ENCODE results near the gene CFAP70. TPM values are rescaled to one million over a fixed set of nuclear protein-coding genes. Genes with fewer than 3 reads are reported as not detected.
A peak's percentile ranks its signal among the peaks of the same experiment; 100 is the strongest.

The CFAP70 gene
- total RNA-seq, 1 experiment from 2014 or later: 0.40 TPM

- in situ Hi-C loops (cut with HindIII; ENCODE audit: low pct_unique_long_range_greater_than_20kb, low sequenced_read_pairs): no loop called here
- DNase-seq (ENCODE audit: low read depth, low spot score): no peak
Measured at GRCh38 chr10:73205890-73206289, 152.8 kb downstream of the CFAP70 start.

DNA sequence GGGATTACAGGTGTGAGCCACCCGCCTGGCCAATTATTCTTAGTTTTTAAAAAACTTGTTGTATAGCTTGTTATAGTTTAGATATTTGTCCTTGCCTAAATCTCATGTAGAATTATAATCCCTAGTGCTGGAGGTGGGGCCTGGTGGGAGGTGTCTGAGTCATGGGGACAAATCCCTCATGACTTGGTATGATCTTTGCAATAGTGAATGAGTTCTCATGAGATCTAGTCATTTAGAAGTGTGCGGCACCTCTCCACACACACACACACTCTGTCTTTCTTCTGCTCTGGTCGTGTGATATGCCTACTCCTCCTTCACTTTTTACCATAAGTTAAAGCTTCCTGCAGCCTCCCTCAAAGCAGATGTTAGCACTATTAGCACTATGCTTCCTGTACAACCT is 153.6 kb downstream of the CFAP70 start:
- in situ Hi-C loops (cut with HindIII; ENCODE audit: low pct_unique_long_range_greater_than_20kb, low sequenced_read_pairs): no loop called here
- DNase-seq (ENCODE audit: low read depth, low spot score): peak; percentile 50

Small RNAs within 50 kb of the gene (small RNA-seq; reads per million reads assigned to genes)
- 0 reads per million in 2 experiments for gene RF00019
- gene RNU6-833P: 0 reads per million in 2 experiments

Other genes with a start within 250 kb of the CFAP70 start
- 2.3 and 2.4 TPM in 2 replicates for gene NUDT13, start 248.4 kb downstream of the CFAP70 start, total RNA-seq (2014; rRNA removed; shearing (Covaris generic))
- gene ECD, start 190.9 kb downstream of the CFAP70 start, total RNA-seq (2014; rRNA removed; shearing (Covaris generic)): 41.5 and 41.7 TPM in 2 replicates
- 13.4 and 16.7 TPM in 2 replicates for gene FAM149B1, start 190.7 kb downstream of the CFAP70 start, total RNA-seq (2014; rRNA removed; shearing (Covaris generic))
- 24.1 and 27.1 TPM in 2 replicates for gene DNAJC9, start 111.6 kb downstream of the CFAP70 start, total RNA-seq (2014; rRNA removed; shearing (Covaris generic))
- 87.7 and 96.3 TPM in 2 replicates for gene MRPS16, start 106.2 kb downstream of the CFAP70 start, total RNA-seq (2014; rRNA removed; shearing (Covaris generic))
- 62.2 and 63.6 TPM in 2 replicates for gene ANXA7, start 55.2 kb upstream of the CFAP70 start, total RNA-seq (2014; rRNA removed; shearing (Covaris generic))
- 0.29 and 0.40 TPM in 2 replicates for gene MSS51, start 74.7 kb upstream of the CFAP70 start, total RNA-seq (2014; rRNA removed; shearing (Covaris generic))
- 9.2 and 10.3 TPM in 2 replicates for gene PPP3CB, start 137.2 kb upstream of the CFAP70 start, total RNA-seq (2014; rRNA removed; shearing (Covaris generic))
- gene USP54, start 232.5 kb upstream of the CFAP70 start, total RNA-seq (2014; rRNA removed; shearing (Covaris generic)): 112 and 113 TPM in 2 replicates

All from SK-MEL-5 (cell line).